ENCODE measurements around the gene FBL.
"Not testable (repeated sequence)": the region's sequence is repeated elsewhere in the genome, so short reads cannot be mapped to it uniquely, and the experiment has no call there.

Gene FBL

DNA sequence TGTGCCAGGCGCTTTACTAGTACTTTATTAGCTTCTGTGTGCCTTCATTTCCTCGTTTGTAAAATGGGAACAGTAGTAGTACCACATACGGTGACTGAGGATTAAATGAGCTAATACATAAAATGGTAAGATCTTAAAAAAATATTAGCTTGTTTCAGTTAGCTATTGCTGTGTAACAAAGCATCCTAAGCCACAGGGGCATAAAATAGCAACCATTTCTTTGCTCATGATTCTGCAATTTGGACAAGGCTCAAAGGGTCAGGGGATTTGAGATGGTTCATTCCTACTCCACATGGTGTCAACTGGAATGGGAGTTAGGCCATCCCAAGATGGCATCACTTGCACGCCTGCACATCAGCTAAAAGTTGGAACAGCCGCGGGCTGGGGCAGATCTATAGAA lies 25.5 kb downstream of the FBL start:
- DNase-seq = no peak

GRCh38 chr19:39819786-39820185 lies 26.4 kb downstream of the FBL start:
- DNase-seq = no peak

- DNase-seq = no peak
Observed at GRCh38 chr19:39818626-39819097, 27.5 kb downstream of the FBL start.

DNA sequence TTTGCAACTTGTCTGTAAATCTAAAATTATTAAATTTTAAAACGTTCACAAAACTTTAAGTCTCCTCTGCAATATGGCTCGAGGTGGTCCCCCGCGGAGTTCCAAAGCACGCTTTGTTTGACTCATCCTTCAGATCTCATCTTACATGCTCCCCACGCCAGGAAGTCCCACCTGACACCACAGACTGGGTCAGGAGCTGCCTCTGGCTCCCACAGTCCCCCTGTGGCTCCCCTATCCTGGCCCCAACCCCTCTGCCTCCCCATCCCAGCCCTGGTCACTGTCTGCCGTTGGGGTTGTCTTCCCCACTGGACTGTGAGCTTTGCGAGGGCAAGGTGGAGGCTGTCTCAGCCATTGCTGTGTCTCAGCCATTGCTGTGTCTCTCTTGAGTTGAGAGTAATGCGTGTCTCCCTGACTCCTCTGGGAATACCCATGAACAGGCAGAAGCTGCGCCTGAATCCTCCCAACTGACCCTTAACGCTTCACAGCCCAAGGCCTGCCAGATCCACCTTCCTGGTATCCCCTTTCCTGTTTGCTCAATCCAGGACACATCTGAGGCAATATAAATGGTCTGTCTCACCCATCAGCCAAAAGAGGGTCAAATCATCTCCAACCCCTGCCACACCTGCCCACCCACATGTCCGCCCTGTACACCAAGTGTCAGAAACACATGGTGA lies 28.2 kb downstream of the FBL start:
- DNase-seq = no peak

DNA sequence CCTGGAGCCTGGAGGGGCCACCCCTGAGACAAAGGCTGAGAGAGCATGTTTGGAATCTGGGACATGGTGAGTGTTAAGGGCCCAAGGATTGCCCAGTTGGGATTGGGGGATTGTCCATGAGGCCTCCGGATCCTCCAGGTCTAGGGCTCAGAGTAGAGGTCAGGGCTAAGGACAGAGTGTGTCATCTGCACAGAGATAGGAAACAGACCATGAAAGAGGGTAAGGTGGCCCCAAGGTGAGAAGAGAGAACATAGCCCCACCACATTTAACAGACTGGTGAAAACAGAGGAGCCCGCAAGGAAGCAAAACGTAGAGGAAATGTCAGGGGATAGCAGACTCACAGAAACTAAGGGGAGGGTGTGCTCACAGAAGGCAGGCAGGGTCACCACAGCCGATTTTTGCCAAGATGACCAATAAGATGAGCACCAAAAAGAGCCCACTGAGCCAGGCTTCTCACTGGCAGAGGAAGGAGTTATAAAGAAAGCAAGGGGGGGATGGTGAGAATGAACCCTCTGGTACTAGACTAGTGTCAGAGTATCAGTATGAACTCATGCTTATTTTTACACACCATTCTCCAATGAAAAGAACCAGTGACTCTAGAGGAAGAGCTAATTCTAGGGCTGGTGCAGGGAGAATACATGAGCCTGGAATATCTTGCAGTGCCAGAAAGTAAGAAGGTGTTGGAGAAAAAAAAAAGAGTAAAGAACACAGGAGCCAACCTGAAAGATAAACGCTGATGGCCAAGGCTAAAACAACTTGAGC lies 29.7 kb downstream of the FBL start:
- no peak for DNase-seq

GRCh38 chr19:39814595-39814994 lies 31.6 kb downstream of the FBL start:
- no peak for DNase-seq

DNA sequence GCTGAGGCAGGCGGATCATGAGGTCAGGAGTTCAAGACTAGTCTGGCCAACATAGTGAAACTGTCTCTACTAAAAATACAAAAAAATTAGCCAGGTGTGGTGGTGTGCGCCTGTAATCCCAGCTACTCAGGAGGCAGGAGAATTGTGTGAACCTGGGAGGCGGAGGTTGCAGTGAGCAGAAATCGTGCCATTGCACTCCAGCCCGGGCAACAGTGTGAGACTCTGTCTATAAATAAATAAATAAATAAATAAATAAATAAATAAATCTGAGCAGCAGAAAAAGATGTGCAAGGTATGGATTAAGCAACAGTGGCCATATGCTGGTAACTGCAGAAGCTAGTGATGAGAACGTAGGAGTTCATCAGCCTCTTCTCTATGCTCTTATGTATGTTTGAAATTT lies 32.1 kb downstream of the FBL start:
- not testable (repeated sequence) for DNase-seq

DNA sequence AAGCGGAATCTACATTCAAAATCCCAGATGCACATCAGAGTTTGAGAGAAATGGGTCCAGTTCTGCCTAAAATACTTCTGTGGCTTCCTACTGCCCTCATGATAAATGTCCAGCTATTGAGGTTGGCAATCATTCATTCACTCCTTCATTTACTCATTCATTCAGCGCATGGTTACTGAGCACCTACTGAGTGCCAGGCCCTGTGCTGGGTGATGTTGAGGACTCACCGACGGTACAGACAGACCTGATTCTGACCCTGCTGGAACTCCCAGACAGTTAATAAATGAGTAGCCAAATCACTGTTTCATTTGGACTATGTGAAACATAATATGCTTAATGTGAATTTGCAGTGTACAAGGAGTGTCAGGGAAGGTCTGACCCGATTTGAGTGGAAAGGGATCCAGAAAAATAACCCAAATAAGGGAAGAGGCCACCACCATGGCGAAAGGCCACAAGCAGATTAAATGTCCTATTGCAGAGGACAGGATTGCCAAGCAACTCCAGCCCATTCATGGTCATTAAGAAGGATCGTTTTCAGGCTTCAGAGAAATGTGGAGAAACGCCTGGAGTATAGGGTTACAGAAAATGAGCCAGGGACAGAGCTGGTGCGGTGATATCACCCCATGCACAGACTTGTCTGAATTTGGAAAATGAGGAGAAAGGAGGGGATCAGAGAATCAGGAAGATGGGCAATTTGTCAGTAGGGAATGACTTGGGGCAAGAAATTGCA lies 32.8 kb downstream of the FBL start:
- no peak for DNase-seq

GRCh38 chr19:39811064-39811463 lies 35.1 kb downstream of the FBL start:
- DNase-seq = no peak

DNA sequence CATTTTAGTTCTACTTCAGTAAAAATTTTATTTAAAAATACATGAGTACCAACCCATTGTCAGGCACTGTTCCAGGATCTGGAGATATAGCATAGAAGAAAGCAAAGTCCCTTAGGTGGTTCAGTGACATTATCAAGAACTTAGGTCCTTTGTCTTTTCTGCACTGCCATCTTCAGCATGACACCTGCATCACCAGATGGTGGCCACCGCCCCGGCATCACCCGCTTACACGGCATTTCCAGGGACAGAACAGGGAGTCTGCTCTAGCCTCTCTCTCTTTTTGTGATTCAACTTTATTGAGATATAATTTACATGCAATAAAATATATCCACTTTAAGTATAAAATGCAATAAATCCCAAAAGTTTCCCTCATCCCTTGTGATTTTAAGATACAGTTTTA lies 35.8 kb downstream of the FBL start:
- no peak for DNase-seq

- DNase-seq = no peak
Observed at GRCh38 chr19:39809368-39809767, 36.8 kb downstream of the FBL start.

- not testable (repeated sequence) for DNase-seq
Observed at GRCh38 chr19:39808688-39809087, 37.5 kb downstream of the FBL start.

GRCh38 chr19:39807846-39808364 lies 38.3 kb downstream of the FBL start:
- DNase-seq = no peak

- DNase-seq = no peak
Observed at GRCh38 chr19:39805104-39805503, 41.1 kb downstream of the FBL start.

DNA sequence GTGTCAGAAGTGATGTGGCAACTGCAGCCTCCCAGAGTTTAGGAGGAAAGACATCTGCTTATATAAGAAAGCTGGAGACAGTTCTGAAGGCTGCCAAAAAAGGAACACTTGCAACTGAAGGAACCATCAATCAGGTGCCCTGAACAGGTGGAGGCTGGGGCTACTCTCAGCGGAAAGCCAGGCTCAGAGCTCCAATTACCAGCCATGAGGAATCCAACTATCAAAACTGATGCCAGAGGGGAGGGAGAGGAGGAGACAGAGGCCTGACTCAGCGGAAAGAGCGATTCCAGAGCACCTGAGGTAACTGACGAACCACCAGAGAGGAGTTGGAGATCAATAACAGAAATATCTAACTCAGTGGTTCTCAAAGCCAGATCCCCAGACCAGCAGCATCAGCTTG lies 43.2 kb downstream of the FBL start:
- DNase-seq = no peak

- no peak for DNase-seq
Observed at GRCh38 chr19:39797083-39797482, 49.1 kb downstream of the FBL start.

DNA sequence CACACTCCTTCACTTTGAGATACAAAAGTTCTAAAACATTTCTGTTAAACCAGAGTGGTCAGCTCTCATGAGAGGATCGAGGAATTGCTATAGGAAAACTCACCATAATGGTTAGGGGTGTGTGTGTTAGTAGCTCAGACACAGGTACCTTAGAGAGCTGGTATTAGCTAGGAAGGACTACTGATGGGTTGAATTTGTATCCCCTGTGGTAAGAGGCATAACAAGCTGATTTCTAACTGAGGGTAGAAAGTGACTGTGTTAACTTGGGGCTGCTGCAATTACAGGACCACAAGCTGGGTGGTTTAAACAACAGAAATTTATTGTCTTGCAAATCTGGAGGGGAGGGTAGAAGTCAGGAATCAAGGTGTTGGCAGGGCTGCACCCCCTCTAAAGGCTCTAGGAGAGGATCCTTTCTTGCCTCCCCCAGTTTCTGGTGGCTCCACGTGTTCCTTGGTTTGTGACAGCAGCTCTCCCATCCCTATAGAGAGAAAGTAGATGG lies 50.1 kb downstream of the FBL start:
- no peak for DNase-seq

GRCh38 chr19:39795001-39795400 lies 51.2 kb downstream of the FBL start:
- no peak for DNase-seq

DNA sequence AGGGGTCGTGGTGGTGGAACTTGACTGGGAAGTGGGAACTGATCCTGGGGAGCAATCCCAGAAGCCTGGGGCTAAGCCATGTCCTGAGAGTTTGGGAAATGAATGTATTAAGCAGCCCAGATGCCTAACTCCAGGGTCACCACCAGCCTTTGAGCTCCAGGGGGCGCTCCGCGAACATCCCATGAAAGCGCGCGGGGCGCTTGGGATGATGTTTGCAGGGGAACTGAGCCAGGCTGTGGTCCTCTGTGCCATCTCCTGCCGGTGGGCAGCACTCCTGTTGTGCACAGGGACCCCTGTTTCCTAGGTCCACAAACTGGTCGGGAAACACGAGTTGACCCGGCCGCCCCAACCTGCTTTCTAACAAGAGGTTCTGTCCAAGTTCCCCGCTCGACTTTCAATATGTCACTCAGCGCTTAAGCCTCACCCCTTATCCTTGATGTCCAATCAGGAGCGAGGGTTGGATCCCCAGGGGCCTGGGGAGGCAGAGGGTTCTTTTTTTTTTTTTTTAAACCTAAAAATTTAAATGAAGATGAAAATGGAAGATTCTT lies 53.1 kb downstream of the FBL start:
- DNase-seq = peak; percentile 68

GRCh38 chr19:39788244-39788643 lies 57.9 kb downstream of the FBL start:
- no peak for DNase-seq
